NCI-H2029 treated with DMSO at 0.1 percent for 48 hours (cell line): ENCODE measurements around the gene AUTS2.

Experiments used
- DNase-seq: peaks from one replicate; lab custom pipeline; 2025; lab: John Stamatoyannopoulos, UW

AUTS2 gene

DNA sequence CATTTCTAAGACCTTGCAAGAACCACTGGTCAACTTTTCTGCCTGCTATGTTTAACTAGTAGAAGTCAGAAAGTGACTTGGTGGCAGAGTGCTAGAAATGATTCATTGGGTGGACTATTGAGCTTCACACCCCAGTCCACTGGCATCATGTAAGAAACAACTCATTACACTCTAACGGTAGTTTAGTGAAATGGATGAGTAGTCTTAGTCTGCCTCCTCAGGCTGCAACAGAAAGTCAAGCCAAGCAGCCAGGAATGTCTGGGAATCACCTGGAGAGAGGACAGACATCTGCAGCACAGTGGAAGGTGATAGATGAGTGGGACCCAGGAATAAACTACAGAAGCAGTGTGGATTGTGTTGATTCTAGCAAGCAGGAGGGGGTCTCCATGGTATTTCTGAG lies 125.4 kb downstream of the AUTS2 start:
- DNase-seq = no peak

DNA sequence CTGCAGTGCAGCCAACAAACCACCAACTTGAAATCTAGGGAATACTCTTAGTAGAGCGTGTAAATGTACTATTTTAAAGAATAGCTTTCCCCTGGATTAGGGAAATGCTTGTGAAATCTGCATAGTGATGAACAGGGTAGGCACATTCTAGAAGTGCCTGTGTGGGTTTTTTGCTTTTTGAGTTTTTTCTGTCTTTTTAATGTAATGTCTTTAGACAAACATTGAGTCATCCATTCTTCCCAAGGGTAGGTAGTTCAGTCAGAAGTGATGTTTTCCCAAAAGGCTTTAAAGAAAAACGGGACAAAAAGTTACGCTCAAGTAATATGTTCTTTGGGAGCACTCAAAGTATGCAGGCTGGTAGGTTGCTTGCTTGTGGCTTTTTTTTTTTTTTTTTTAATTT lies 130.0 kb downstream of the AUTS2 start:
- DNase-seq = no peak

DNA sequence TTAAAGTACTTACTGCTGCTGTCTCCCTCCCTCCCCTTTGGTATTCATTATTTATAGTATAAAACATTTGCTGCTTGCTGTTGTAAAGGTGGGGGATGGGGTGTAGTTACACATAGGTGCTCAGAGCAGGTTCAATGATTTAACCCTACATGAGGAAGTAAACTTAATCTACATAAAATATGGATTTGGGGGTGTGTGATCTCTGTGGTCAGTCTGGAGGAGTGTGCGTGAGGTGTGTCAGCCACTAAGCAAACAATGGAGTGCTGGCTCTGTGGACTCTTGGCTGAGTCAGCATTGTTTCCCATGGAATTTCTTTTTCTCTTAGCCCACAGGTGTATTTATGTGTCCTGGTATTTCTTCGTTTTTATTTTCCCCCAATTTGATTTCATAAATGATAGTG lies 133.9 kb downstream of the AUTS2 start:
- peak; percentile 22 for DNase-seq

DNA sequence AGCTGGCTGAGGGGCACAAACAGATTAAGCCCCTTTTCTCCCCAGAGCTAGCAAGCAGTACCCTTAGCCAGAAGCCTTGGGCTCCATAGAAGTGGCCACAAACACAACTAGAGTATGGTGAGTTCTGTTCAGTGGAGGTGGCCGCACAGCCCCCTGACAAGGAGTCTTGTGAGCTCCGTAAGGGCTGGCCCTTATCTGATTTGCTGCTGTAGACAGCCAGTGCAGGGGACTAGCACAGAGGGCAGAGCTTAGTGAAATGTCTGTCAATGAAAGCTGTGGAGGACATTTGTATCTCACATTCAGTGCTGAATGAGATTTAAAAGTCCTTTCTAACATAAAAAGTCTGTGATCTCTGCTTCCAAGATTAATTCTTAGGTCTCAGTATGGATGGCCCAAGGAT lies 137.3 kb downstream of the AUTS2 start:
- no peak for DNase-seq

DNA sequence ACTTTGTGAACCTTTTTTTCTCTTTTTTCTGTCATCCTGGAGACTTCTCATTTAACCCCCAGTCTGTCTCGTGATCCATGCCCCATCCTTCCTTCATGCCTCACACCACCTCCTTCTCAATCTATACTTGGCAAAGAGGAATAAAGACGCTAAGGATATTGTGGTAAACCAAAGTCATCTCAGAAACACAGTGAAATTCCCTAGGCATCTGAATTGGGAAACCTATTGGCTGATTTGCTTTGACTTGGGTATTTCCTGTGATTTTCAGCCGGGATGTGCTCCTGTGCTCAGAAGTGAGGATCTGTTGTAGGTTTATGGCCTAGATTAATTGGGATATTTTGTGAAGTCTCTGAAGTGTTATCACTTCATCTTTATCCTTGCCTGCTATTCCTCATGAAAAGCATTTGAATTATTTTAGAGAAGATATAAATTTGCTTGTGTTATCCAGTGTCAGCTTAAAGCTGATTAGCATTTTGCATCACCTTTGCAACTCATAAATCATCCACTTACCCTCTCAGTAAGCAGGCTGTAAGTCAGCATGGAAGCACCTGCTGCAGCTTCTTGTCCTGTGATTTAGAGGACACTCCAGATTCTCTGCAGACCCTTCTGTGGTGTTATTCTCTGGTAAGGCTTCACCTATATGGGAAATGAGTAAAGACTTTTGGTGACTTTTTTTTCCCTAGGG lies 138.0 kb downstream of the AUTS2 start:
- DNase-seq = no peak

DNA sequence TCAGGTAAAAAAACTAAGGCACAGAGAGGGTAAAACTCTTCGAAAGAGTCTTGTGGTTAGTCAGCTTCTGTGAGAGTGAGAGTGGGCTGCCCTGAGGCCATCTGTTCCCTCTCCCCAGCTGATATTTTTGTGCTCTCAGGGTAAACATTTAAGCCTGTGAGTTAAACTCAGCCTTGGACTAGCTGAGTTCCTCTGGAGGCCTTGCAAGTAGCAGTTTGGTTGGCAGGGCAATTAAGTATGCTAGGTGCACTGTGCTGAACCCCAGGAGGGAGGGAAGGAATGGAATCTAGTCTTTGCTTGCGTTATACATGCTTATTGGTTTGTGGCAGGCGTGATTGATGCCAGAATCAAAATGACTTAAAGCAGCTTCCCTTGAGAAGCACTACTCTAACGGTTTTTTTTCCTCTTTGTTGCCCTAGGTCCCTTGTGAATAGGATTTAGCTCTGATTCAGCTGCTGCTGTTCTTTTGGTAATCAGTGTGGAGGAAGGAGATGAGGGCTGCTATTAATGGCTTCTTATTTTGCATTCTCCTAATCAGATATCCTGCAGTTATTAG lies 140.2 kb downstream of the AUTS2 start:
- no peak for DNase-seq

DNA sequence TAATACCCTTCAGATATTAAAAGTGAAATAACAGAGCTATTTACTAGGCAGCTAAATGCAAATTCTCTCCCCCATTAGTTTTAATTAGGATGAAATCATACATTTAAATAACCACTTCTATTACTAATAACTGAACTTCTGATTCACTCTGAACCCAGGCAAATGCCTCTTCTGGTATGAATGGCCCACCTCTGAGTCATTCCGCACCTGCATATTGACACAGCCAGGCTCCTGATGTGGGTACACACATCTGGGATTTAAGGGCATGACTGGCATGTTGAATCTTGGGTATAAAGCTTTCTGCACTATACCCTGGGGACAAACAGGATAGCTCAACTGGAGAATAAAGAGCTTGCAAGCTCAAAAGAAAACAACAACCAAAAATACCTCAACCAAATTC lies 140.9 kb downstream of the AUTS2 start:
- no peak for DNase-seq

DNA sequence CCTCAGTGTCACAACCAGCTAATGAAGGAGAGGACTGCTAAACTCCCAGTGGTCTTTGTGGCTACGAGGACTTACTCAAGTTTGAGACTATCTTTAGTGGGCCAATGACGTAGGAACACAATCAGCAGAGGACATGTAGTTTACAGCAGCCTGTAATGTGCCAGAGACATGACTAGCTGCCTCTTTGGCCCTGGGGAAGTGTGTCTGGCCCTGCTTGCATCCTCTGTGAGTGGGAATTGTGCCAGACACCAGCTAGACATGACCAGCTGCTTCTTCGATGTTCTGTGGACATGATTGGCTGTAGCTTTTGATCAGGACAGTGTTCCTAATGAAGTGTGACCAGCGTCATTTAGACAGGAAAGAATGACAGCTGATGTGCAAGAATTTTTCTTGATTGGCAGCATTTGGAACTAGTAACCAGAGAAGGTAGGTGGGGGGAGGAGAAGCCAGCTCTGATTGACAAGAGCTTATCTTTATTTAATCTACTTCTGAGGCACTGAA lies 141.7 kb downstream of the AUTS2 start:
- peak; percentile 49 for DNase-seq

DNA sequence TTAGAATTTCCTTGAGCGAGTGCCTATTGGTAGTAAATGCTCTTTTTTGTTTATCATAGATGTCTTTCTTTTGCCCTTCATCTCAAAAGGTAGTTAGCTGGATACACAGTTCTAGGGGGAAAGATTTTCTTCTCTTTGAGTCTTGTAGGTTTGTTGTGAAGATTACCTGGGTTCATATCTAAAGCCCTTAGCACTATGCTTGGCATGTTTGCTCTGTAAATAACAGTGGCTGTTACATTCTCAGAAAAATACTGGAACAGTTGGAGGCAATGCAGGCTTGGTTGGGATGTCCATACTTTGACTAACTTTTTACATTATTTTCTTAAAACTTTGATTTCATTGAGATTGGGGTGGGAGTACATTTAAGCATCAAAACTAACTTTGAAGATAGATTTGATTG lies 144.0 kb downstream of the AUTS2 start:
- DNase-seq = no peak

DNA sequence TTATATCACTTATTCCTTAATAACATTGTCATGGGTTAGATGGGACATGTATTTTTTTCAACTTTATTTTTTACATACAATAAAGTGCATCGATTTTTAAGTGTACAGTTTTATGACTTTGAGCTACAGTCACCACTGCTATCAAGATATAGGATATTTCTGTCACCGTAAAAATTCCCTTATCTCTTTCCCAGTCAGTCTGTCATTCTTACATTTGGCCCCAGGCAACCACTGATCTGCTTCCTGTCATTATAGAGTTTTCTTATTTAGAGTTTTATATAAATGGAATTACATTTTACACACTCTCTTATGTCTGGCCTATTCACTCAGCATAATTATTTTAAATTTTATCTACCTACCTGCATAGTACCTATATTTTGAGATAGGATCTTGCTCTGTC lies 145.2 kb downstream of the AUTS2 start:
- no peak for DNase-seq

DNA sequence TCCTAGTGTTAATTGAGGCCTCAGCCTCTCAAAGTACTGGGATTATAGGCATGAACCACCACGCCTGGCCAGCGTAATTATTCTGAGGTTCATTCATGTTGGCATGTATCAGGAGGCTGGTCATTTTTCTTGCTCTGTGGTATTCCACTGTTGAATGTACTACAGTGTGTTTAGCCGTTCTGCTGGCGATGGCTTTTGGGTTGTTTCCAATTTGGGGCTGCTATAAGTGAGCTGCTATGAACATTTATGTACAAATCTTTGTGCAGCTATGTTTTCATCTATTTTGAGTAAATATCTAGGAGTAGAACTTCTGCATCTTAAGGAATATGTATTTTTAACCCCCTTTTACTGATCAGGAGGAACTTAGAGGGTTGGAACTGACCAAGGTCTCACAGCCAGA lies 145.8 kb downstream of the AUTS2 start:
- DNase-seq = no peak

DNA sequence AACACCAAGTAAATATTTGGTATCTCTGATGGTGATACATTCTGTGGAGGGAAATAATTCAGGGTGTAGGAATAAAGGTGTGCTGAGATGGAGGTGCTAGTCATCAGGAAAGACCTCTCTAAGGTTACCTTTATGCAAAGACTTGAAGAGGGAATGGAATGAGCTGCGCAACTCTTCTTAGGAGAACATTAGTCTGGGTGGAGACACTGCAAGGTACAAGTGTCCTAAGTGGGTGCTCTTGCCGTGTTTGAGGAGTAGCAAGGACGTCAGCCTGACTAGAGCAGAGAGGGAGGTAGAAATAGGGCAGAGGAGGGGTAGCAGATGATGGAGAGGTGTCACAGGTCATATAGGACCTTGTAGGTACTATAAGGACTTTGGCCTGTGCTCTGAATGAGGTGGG lies 148.1 kb downstream of the AUTS2 start:
- DNase-seq = no peak

DNA sequence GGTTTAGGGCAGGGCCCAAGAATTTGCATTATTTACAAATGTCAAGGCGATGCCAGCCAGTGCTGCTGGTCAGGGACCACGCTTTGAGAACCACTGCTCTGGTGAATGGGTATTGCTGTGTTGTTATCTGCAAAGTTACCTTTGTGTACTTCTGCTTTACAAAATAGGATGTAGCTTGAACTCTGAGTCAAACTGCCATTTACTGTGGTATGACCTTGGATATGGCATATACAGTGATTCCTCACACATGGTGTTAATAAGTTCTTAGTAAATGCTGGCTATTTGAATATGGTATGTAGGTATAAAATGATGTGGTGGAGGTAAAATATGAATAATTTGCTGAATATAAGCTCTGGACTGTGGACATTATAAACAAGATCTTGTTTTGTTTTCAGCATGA lies 148.9 kb downstream of the AUTS2 start:
- DNase-seq = no peak

DNA sequence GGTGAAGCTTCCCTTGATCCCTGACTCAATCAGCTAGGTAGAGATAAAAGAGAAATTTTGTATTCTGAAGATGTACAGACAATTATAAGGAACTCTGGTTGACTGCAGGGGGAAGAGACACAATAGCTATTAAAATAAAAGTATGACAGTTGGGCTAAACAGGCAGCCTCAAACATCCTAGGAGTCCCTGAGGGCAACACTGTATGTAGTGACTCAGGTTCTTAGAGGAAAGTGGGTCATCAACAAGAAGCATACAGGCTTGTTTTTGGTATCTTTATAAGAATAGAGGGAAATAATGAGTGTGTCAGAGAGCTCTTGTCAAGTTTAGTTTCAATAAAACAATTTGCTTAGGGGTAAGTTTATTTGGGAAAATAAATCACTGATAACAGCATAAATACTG lies 150.3 kb downstream of the AUTS2 start:
- no peak for DNase-seq

DNA sequence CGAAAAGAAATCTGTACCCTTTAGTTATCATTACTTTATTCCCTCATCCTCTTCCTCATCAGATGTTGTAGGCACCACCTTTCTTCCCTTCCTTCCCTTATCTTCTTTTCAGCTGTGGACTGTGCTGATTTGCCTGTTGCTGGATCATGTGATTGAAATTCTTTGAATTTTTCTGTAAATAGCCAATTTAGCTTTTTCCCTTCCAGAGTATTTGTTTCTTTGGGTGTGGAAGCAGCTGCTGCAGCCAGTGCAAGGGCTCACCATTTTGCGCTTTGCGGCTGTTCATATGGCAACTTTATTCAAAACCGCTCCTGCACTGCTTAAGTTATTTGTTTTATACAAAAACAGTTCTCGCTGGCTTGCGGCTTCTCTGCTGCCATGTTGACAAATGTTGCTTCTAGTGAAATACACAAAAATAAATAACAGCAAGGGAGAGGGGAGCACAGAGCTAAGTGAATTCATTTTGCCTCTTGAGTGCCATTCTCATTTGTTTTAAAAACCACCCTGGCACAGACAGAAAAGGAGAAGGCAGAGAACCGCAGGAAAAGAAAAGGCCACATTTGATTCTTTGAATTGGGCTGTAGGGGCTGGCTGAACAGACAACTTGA lies 151.2 kb downstream of the AUTS2 start:
- DNase-seq = no peak

DNA sequence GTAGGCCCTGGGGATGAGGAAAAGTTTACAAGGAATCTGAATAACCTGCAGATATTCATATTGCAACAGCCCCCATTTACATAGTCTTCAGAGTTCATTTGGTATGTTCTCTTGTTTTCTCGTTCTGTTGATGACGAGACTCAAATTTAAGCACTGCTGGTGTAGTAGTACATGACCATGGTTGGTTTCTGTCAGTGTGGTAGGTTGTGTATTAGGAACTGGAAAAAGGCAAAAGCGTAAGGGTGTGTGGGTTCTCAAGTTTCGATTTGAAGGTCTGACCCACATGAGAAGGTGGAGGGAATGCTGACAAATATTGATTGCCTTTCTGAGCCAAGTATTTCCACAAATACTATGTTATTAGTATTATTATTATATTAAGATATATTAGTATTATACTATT lies 151.7 kb downstream of the AUTS2 start:
- no peak for DNase-seq

DNA sequence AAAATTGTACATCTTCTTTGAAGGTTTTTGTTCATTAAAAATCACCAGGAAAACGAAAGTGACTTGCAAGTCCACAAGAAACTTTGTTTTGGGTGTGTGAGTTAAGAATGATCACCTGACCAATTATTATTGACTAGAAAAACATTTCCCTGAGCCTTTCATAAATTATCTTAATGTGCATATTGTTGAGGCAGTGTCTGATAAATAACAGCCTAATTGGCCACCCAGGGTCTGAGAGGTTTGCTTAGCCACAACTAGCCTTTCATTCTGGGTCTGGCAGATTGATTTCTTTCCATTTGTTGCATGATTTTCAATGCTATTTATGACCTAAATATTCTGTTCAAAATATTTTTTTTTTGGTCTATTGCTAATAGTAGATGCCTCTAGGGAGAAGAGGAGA lies 152.8 kb downstream of the AUTS2 start:
- no peak for DNase-seq

DNA sequence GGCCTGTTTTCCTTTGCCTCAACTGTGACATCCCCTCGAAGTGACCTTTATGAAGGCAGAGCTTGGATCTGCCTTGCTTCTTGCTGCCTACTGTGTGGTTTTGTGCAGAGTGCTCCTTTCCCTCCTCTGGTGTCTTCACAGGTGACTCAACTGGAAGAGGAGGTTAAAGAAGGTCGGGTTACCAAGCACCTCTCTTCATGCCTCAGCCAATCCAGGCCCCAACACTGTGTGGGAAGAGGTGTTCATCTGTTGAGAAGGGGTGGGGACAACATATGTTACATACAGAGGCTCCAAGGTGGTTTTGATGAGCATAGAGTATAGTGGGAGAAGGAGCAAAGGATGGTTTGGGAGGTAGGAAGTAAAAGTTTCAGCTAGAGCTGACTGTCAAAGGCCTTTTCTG lies 155.7 kb downstream of the AUTS2 start:
- no peak for DNase-seq

DNA sequence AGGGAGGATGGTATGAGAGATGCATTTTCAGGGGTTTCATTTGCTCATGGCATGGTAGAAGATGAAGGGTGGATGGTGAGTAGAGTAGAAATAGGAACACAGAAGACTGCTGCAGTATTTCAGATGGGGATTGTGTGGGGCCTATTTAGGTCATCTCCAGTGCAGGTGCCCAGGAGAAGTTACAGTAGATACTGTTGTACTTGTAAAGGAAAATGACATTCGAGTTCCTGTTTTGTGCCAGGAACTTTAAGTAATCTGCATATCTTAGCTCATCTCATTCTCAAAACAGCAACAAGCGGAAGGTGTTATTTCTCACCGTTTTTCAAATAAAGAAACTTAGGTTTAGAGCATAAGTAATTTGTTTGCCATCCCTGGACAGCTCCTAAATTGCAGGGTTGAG lies 156.2 kb downstream of the AUTS2 start:
- DNase-seq = no peak

DNA sequence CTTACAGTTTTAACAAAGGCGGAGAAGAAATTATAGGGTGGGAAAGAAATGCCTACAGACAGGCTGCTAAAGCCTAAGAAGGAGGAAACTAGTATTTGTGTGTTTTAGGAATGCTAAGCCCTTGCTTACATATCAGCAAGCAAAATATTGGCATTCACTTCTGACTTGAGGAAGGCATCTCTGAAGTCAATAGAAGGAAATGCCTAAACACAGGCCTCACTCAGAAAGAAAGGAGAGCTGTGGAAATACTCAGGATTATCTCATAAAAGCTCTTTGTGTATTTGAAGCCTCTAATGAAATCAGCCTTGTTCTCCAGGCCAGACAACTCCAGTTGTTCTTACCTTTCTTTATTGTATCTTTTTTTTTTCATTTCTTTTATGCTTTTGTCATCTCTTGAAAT lies 158.0 kb downstream of the AUTS2 start:
- DNase-seq = no peak

DNA sequence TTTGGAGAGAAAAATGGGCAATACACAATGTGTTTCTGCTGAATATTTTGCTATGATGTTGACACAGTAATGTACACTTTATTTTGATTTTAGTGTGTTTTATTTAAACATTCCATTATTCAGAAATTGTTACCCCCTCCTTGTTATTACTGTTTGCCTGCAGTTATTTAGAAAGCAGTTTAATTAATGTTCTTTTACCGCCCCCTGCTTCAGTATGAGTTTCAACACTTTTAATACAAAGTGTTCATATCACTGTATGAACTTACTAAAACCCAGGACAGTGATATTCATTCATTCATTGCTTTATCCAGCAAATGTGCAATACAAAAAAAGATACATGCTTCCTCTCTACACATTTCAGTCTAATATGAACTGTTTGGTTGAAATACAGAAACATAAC lies 159.3 kb downstream of the AUTS2 start:
- no peak for DNase-seq

DNA sequence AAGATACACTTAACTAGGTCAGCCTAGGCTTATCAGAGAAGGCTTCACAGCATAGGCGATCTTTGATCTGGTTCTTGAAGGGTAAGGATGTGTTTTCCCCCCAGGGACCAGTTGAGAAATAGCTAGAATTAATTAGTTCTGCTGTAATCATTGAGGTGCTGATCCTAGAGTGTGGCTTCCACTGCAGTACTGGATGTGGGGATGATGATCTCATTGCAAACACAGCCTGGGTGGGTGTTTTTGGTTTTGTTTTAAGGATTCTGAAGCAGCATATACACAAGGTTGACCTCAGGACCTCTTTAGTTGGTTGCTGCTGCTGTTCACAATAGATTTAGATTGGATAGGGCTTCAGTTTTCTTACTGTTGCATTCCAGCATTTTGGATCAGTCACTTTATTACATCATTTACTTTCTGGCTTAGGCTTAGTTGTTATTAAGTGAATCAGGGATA lies 159.7 kb downstream of the AUTS2 start:
- no peak for DNase-seq

DNA sequence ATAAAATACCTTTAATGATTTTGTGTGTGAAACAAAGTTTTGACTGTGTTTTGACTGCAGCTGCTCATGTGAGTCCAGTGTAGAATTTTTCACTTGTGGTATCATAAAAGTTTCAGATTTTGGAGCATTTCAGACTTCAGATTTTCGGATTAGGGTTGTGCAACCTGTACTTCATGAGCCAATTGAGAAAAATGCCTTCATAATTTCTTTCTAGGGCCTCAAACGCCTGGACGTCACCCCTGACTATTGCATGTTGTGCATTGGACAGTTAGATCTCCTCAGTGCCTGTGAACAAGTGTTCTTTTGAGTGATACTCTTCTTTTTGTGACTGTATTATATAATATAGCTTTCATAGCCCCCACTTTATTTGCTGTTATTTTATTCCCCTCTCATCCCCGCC lies 161.1 kb downstream of the AUTS2 start:
- DNase-seq = no peak
